DMS79 (cell line): ENCODE measurements around the gene WDR19.
"Not testable (repeated sequence)": the region's sequence is repeated elsewhere in the genome, so short reads cannot be mapped to it uniquely, and the experiment has no call there.

Experiments used
- DNase-seq: peaks from one replicate; lab custom pipeline; 2025; lab: John Stamatoyannopoulos, UW

The WDR19 gene

DNA sequence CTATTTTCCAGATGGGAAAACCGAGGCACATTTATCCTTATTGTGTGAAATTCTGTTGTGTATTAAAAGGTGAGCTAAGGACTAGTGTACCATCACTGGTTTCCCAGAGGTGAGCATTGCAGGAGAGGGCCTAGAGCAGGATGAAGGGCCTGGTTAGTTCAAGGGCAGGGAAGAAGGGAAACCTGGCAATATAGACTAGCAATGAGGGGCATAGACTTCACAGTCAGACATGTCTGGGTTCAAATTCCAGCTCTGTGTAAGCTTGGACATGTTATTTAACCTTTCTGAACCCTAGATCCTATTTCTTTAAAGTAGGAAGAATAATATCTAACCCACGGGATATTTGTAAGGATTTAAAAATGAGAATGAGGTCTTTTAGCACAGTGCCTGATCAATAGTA, 50.8 kb downstream of the WDR19 start:
- DNase-seq = no peak

DNA sequence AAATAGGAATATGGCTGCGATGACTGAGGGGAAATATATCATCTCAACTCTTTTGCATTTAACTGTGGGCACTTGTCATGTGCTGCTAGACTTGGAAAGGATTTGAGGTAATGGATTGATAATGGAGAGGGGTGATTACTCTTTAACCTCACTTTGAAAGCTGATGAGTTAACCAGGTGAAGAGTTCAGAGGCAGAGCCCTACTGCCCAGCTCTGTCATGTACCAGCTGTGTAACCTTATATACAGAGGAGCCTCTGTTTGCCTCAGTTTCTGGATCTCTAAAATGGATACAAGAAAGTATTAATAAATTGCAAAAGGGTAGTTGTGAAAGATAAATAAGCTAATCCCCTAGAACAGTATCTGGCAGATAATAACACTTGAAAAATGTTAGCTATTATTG, 51.5 kb downstream of the WDR19 start:
- no peak for DNase-seq

GRCh38 chr4:39235021-39235420, 52.7 kb downstream of the WDR19 start:
- DNase-seq = no peak

- DNase-seq = no peak
Observed at GRCh38 chr4:39235696-39236095, 53.4 kb downstream of the WDR19 start.

DNA sequence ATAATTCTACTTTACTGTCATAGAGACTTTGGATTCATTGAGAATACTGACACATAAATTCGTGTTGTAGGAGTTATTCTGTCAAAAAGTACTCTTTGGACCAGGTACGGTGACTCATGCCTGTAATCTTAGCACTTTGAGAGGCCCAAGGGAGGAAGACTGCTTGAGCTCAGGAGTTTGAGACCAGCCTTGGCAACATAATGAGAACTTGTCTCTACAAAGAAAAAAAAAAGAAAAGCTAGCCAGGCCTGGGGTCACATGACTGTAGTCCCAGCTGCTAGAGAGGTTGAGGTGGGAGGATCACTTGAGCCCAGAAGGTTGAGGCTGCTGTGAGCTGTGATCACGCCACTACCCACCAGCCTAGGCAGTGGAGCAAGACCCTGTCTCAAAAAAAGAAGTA, 54.9 kb downstream of the WDR19 start:
- no peak for DNase-seq

DNA sequence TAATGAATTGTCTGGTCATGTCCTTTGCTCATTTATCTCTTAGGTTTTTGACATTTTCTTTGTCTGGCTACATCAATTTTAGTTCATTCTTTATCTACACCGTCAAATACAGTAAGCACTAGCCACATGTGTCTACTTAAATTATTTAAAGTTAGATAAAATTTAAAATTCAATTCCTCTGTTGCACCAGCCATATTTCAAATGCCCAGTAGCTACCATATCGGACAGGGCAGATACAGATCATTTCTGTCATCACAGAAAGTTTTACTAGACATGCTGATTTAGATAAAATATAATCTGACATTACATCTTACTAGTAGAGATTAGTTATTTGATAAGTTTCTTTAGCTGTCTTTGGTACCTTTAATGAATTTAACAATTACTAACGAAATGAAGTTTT, 61.1 kb downstream of the WDR19 start:
- DNase-seq = no peak

DNA sequence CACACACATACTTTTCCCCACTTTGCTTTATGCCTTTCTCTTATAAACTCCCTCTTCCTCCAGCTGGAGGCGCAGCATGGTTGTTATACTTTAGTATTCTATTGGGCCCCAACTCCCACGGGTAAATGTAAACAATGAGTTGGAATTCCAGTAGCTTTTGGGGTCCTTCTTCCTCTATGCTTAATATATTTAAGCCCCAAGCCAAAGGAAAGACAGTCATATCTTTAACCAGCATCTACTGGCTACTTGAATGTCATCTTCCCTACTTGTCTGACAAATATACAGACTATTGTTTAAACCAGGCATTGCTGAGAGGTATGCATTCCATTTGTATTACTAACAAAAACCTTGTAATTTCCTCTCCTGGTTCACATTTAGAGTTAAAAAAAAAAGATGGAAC, 72.9 kb downstream of the WDR19 start:
- no peak for DNase-seq

DNA sequence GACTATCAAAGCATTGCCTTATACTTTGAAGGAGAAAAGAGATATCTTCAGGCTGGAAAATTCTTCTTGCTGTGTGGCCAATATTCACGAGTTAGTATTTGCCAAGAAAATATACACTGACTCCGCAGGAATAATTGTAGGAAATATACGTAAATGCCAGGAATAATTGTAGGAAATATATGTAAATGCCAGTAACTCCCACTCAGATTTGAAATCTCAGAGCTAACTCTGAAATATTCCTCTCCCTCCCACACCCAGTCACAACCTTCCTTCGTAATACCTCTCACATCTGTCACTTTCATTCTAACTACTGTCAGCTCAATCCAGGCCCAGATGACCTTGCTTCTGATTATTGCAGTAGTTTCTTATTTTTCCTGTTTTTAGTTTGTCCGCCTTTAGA, 73.5 kb downstream of the WDR19 start:
- DNase-seq = no peak

DNA sequence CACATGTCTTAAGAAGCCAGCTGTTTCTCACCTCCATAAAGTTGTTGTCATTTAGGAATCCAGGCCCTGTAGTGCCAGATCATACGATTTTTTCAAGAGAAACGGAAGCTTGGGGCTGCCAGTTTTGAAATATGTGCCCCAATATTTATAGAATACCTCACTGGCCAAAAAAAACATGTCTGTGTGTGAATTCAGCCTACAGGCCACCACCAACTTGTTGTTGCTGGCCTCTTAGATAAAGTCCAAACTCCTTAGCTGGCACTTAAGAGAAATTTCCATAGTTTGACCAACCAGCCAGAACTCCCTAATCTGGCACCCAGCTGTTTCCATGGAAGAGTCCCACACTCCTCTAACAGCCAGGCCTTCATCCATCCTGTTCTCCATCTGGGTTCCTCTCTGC, 74.1 kb downstream of the WDR19 start:
- DNase-seq = no peak

- no peak for DNase-seq
Observed at GRCh38 chr4:39259571-39260330, 77.4 kb downstream of the WDR19 start.

DNA sequence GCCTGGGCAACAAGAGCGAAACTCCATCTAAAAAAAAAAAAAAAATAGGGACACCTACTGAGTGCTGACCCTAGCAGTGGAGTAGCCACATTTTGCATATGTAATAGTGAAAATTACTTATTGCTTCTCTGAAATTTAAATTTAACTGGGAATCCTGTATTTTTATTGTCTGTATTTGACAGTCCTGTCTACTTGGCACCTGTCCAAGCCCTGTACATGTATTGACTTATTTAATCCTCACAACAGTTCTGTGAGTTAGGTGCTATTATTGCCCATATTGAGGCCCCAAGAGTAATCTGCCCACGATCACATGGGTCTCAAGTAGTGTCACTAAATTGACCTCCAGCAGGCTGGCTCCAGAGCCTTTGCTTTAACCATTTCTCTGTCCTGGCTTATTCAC, 81.6 kb downstream of the WDR19 start:
- DNase-seq = no peak

GRCh38 chr4:39274503-39274902, 92.2 kb downstream of the WDR19 start:
- no peak for DNase-seq

DNA sequence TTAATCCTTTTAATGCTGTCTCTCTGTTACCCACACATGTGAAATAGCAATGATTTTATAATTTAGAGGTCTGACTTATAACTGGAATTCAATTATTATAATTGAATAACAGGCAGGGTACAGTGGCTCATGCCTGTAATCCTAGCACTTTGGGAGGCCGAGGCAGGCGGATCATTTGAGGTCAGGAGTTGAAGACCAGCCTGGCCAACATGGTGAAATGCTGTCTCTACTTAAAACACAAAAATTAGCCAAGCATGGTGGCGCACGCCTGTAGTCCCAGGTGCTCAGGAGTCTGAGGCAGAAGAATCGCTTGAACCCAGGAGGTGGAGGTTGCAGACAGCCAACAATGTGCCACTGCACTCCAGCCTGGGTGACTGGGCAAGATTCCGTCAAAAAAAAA, 95.3 kb downstream of the WDR19 start:
- not testable (repeated sequence) for DNase-seq

- DNase-seq = no peak
Observed at GRCh38 chr4:39278476-39278875, 96.1 kb downstream of the WDR19 start.

- no peak for DNase-seq
Observed at GRCh38 chr4:39279416-39279815, 97.1 kb downstream of the WDR19 start.

DNA sequence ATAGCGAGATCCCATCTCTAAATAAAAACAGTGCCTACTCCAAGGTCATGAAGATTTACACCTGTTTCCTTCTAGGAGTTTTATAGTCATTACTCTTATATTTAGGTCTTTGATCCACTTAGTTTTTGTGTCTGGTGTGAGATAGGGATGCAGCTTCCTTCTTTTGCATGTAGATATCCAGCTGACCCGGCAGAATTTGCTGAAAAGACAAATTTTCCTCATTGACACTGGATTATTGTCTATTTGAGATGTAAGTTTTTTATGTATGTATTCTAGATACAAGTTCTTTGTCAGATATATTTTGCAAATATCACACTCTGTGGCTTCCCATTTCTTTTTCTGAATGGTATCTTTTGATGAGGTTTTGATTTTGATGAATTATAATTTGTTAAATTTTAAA, 98.4 kb downstream of the WDR19 start:
- no peak for DNase-seq

- DNase-seq = no peak
Observed at GRCh38 chr4:39285111-39285795, 102.9 kb downstream of the WDR19 start.

- no peak for DNase-seq
Observed at GRCh38 chr4:39285853-39286252, 103.5 kb downstream of the WDR19 start.

- DNase-seq = no peak
Observed at GRCh38 chr4:39286263-39286662, 103.9 kb downstream of the WDR19 start.

GRCh38 chr4:39287223-39287622, 104.9 kb downstream of the WDR19 start:
- DNase-seq = no peak

DNA sequence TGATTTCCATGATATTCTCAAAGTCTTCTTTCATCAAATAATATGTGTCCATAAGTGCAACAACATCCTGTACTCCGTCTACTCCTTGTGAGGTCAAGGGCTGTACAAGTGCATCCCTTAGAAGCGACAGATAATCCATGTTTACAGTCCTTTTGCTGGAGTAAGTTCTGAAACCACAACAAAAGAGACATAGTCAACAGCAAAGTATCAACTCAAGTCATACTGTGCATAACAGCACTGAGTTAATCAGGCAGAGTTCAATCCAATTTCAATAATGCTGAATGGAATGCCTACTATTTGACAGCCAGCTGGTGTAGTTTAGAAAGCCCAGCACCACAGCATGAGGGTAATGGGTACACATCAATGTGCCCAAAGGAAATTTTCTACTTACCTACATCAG, 109.4 kb downstream of the WDR19 start:
- DNase-seq = no peak

GRCh38 chr4:39292433-39292832, 110.1 kb downstream of the WDR19 start:
- DNase-seq = not testable (repeated sequence)

DNA sequence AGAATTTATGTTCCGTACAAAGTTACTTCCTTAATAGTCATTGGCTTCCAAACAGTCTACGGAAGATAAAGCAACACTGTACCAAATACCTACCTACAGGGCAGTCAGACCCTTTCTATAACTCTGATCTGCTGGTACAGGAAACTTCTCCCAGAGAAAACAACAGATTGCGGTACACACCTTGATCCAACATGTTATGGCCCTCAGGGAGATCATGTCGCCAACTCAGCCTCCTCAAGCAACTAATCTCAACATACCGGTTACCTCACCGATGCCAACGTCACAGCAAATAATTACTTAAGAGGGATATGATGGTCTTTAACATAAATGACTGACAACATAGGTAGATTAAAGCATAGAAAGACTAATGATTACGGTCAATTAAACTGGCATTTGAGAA, 113.5 kb downstream of the WDR19 start:
- DNase-seq = no peak

DNA sequence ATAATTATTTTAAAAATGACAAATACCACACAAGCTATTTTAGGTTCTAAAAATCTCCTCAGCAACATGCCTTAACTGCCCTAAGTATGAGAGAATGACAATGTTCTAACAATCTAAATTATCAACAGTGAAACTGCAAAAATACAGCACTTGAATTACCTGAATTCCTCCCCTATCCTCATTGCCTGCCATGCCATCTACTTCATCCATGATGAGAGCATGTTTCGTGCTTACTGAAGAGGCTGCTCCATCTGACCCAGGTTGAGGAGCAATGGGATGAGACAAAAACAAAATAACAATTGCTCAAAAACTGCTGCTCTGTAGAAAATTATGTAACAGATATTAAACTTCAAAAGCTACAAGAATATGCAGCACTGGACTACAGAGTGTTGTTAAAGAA, 120.6 kb downstream of the WDR19 start:
- DNase-seq = no peak
